ENCODE measurements around the gene PPBP.
A peak's percentile ranks its signal among the peaks of the same experiment; 100 is the strongest.
"Not testable (repeated sequence)": the region's sequence is repeated elsewhere in the genome, so short reads cannot be mapped to it uniquely, and the experiment has no call there.

The PPBP gene

DNA sequence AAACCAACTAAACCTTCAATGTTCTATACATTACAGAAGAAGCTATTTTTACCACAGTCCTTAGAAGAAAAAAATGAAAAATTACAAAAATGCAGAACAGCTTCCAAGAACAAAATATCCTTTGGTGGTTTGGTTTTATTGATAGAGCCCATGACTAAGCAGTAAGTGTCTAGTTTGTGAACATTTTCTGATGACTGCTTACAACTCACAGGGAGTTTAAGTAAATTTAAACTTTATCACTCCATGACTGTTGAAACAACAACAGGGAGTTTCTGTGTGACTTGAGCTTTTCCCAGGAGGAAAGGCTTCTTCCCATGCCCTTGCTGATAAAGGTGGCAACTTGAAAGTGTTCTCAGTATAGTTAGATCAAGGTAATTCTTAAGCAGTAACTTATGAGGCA lies 9.1 kb downstream of the PPBP start:
- Mint-ChIP-seq H3K27ac (no peak overlapping the region), H3K4me3 (no peak overlapping the region), H3K9me3 (peaks cover 10 to 12% of the 10 kb centered on the region in 2 donors), H3K4me1 (no peaks in the 10 kb centered on the region), H3K27me3 (peaks cover 11% of the 10 kb centered on the region)
- ATAC-seq (no peak), DNase-seq (no peak)

DNA sequence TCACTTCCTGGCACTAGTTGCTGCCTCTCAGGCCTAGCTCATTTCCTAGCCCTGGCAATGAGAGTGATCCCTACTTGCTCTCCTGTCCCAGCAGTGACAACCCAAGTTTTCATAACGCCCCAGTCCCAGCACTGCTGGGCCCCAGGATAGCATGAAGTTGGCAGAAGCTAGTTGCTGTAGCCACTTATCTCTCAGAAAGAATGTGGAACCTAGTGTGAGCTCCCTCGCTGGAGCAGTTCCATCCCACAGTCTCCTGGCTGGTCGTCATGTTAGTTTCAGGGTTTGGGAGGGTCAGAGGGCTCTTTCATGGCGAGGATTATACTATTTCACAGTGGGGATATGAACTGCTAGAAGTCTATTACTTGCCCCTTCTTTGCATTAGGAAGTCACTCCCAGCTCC lies 11.3 kb downstream of the PPBP start:
- DNase-seq (no peak), ATAC-seq (no peak)
- Mint-ChIP-seq H3K27me3 (peaks cover 9% of the 10 kb centered on the region), H3K27ac (no peak overlapping the region), H3K4me1 (no peaks in the 10 kb centered on the region), H3K4me3 (no peak overlapping the region), H3K9me3 (peaks cover 10 to 18% of the 10 kb centered on the region in 2 donors)

DNA sequence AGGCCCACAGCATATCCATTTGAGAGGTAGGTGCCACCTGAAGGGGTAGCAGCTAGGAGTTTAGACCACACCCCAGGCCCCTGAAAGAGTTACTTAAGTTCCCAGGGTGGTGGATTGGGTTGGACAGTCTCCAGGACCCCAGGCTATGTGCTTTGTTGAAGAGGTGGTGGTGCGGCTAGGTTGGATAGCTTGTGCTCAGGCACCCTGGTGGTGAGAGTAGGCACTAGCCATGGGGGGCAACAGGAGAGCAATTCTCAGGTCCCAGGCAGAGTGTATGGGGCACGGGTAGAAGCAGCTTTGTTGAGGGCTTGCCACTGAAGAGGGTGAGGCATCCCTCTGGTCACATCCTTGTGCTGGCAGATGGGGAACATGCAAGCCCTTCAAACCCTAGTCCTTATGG lies 11.8 kb downstream of the PPBP start:
- no peak overlapping the region for H3K27ac Mint-ChIP-seq
- peaks cover 4% of the 10 kb centered on the region for H3K27me3 Mint-ChIP-seq
- H3K4me3 Mint-ChIP-seq: no peak overlapping the region
- H3K9me3 Mint-ChIP-seq: peaks cover 10 to 18% of the 10 kb centered on the region in 2 donors
- DNase-seq (no peak), ATAC-seq (peak; percentile 39)
- no peaks in the 10 kb centered on the region for H3K4me1 Mint-ChIP-seq

DNA sequence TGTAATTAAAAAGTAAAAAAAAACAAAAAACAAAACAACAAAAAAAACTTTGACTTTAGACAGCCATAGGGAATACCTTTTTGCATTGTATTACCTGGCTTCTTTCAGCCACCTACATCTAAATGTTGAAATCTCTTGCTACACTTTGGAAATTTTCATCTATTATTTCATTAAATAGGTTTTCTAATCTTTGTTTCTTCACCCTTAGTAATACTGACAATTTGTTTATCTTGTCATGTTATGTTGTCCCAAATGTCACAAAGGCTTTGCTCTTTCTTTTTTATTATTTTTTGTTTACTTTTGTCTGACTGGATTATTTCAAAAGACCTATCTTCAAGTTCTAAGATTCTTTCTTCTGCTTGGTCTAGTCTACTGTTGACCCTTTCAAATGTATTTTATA lies 13.6 kb downstream of the PPBP start:
- Mint-ChIP-seq H3K27ac (no peak overlapping the region), H3K9me3 (peaks cover 10 to 31% of the 10 kb centered on the region in 2 donors), H3K4me1 (no peaks in the 10 kb centered on the region), H3K27me3 (no peaks in the 10 kb centered on the region), H3K4me3 (no peak overlapping the region)
- ATAC-seq (no peak), DNase-seq (no peak)

DNA sequence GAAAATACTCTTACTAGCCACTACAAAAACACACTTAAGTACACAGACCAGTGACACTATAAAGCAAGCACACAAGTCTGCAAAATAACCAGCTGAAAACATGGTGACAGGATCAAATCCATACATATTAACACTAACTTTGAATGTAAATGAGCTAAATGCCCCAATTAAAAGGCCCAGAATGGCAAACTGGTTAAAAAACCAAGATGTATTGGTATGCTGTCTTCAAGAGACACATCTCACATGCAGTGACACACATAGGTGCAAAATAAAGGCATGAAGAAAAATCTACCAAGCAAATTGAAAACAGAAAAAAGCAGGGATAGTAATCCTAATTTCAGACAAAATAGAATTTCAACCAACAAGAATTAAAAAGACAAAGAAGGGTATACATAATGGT lies 17.0 kb downstream of the PPBP start:
- Mint-ChIP-seq H3K4me3 (no peak overlapping the region), H3K27me3 (peaks cover 6% of the 10 kb centered on the region), H3K27ac (no peak overlapping the region), H3K9me3 (peaks cover 6 to 29% of the 10 kb centered on the region in 2 donors), H3K4me1 (no peaks in the 10 kb centered on the region)
- no peak for DNase-seq
- no peak for ATAC-seq

DNA sequence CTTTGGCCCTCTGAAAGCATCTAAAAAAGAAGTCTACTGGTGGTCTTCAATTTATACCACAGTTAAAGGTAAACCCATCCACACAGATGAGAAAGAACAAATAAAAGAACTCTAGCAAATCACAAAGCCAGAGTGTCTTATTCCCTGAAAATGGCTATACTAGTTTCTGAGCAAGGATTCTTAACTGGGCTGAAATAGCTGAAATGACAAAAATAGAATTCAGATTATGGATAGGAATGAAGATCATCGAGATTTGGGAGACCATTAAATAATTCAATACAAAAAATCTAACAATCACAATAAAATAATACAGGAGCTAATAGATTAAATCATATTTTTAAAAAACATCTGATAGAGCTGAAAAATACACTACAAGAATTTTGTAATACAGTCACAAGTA lies 18.0 kb downstream of the PPBP start:
- ATAC-seq (no peak), DNase-seq (no peak)
- Mint-ChIP-seq H3K4me1 (no peaks in the 10 kb centered on the region), H3K9me3 (peaks cover 0 to 22% of the 10 kb centered on the region in 2 donors), H3K4me3 (no peak overlapping the region), H3K27me3 (peaks cover 6% of the 10 kb centered on the region), H3K27ac (no peak overlapping the region)

DNA sequence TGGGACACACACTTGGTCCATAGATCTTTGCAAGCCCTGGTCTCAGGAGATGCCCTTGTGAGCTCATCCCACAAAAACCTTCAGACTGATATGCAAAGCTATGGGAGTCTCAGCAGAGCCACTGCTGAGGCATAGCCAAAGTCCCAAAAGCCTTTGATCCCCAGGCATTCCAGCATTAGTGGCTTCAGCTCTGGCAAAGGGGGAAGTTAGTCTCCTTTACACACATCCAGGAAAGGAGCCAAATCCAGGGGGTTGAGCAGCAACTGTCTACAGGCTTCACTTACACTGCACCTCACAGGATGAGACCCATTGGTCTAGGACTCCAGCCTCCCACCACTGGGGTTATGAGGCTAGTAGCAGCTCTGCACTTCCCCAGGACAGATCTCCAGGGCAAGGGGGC lies 20.1 kb downstream of the PPBP start:
- no peak overlapping the region for H3K4me3 Mint-ChIP-seq
- H3K9me3 Mint-ChIP-seq: peaks cover 0 to 24% of the 10 kb centered on the region in 2 donors
- DNase-seq: no peak
- no peaks in the 10 kb centered on the region for H3K4me1 Mint-ChIP-seq
- no peak for ATAC-seq
- H3K27ac Mint-ChIP-seq: no peak overlapping the region
- peaks cover 6% of the 10 kb centered on the region for H3K27me3 Mint-ChIP-seq

DNA sequence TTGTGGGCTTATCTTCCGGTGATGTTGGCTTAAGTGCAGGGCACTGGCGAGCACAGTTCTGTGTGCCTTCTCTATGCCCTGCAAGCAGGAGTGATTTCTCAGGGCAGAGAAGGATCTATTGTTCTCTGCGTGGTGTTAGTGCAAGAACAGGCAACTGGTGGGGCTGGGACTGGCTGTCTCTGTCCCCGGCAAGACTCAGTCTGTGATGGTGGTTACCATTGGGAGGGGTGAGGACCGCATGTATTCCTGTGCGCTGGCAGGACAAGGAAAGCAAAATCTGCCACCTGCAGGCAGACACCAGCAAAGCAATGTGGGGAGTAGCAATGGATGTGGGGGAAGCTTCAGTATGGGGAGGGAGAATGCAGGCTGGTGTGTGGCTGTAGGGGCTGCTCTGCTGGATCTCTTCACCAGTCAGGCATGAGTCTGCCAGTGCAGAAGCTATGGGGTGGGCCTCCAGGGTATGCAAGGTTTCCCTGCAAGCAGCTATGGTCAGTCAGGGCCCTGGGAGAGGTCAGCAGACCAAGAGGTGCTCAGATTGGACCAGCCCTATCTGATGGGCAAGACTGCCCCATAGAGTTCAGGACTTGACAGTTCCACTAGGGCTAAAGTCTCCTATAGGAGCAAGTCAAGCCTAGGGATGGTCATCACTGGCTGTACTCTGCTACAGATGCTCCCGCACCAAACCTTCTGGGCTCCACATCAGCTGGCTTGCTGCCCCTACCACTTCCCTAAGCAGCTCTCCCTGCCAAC lies 23.0 kb downstream of the PPBP start:
- Mint-ChIP-seq H3K27ac (no peak overlapping the region), H3K4me3 (no peak overlapping the region), H3K9me3 (peaks cover 0 to 28% of the 10 kb centered on the region in 2 donors), H3K27me3 (peaks cover 6% of the 10 kb centered on the region), H3K4me1 (no peaks in the 10 kb centered on the region)
- DNase-seq (no peak), ATAC-seq (peak; percentile 23)

DNA sequence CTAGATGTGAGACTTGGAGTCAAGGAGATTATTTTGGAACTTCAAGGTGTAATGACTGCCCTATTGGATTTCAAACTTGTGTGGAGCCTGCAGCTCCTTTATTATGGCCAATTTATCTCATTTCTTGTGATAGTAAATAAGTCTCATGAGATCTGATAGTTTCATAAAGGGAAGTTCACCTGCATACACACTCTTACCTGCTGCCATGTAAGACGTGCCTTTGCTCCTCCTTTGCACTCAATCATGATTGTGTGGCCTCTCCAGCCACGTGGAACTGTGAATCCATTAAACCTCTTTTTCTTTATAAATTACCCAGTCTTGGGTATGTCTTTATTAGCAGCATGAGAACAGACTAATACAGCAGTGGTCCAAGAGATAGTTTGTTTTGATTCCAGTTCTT lies 25.3 kb downstream of the PPBP start:
- Mint-ChIP-seq H3K27me3 (no peaks in the 10 kb centered on the region), H3K9me3 (peaks cover 0 to 19% of the 10 kb centered on the region in 2 donors), H3K27ac (no peak overlapping the region), H3K4me1 (no peaks in the 10 kb centered on the region), H3K4me3 (no peak overlapping the region)
- DNase-seq (no peak), ATAC-seq (no peak)

DNA sequence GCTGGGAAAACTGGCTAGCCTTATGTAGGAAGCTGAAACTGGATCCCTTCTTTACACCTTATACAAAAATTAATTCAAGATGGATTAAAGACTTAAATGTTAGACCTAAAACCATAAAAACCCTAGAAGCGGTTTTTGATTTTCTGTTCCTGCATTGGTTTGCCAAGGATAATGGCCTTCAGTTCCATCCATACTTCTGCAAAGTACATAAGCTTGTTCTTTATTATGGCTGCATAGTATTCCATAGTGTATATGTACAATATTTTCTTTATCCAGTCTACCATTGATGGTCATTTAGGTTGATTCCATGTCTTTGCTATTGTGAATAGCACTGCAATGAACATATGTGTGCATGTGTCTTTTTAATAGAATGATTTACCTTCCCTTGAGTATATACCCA lies 28.9 kb downstream of the PPBP start:
- H3K27ac Mint-ChIP-seq, H3K4me1 Mint-ChIP-seq, ATAC-seq, H3K27me3 Mint-ChIP-seq, H3K4me3 Mint-ChIP-seq, DNase-seq: not testable (repeated sequence)
- H3K9me3 Mint-ChIP-seq: peaks cover 12 to 41% of the 10 kb centered on the region in 2 donors

DNA sequence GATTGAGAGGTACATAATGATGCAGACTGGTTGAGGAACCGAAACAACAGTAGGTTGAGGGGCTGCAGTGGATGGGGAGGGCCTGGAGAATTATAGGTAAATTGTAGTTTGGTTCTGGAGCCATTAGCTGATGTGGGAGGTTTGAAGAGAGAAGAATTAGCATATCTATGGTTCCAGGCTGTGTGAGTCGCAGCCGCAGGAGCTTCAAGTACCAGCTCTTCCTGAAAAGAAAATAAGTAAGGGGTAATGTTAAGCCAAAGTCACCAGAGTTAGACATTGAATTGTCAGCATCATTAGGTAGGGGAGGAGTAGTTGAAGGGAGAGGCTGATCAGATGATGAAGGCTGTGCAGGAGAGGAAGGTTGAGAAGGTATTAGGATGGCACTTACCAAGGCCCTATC lies 35.6 kb downstream of the PPBP start:
- Mint-ChIP-seq H3K9me3 (peaks cover 12 to 19% of the 10 kb centered on the region in 2 donors), H3K4me1 (no peaks in the 10 kb centered on the region)

DNA sequence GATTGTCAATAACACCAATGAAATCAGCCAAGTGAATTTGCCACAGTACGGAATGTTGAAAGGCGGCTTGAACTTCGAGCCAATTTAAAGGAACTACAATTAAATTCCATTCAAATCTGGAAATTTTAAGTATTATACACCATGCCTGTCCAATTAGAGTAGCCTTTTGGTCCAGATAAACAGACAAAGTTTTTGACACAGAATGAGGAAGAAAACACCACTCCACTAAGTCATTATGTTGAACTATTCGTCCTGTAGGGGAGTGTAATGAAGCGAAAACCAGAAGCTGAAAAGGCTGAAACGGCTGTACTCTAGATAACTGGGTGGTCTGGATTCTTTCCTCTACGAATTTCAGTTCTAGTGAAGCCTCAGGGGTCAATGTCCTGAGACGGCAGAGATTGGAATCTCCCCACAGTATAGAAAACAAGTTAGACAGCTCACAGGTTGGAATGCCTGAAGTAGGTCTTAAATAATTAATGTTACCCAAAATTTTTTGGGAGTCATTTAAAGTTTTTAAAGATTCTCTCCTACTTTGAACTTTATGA lies 37.5 kb downstream of the PPBP start:
- H3K27me3 Mint-ChIP-seq: peaks cover 12% of the 10 kb centered on the region
- not testable (repeated sequence) for H3K27ac Mint-ChIP-seq, DNase-seq, H3K4me3 Mint-ChIP-seq, H3K4me1 Mint-ChIP-seq, ATAC-seq, H3K9me3 Mint-ChIP-seq

More for the DNA sequence above, 35.6 kb downstream of the PPBP start:
- ATAC-seq (no peak), DNase-seq (no peak)
- Mint-ChIP-seq H3K4me3 (no peak overlapping the region), H3K27ac (no peak overlapping the region), H3K27me3 (peaks cover 8% of the 10 kb centered on the region)

DNA sequence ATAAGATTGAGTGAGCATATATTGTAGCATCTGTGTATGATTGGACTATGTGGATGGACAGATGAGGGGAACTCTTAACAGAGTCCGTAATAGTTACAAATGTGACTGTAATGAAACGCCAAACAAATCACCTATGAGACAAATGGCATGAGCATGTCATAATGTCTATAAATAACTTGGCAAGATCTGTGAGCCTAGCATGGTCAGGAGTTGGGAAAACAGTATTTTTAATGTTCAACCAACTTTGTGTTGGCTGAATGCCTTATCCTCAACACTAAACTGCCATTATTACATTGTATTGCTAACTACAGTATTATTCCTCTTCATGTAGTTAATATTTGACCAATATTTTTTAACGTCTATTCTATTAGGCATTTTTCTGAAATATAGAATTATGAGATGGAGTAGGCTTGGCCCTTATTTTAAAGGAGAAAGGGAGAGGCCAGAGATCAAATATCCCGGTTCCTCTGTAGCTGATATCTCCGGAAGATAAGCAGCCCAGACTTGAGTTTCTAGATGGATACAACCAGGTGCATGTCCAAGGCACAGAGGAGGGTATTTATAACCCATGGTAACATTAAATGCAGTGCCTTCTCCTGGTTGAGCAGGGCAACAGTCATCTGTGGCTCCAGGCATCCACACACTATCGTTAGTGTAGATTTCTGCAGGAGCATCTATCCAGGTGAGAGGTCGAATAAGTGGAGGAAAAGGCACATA lies 38.8 kb downstream of the PPBP start:
- DNase-seq (no peak), ATAC-seq (no peak)
- Mint-ChIP-seq H3K9me3 (peaks cover 0 to under 1% of the 10 kb centered on the region in 2 donors), H3K27me3 (peaks cover 25% of the 10 kb centered on the region), H3K4me1 (no peaks in the 10 kb centered on the region), H3K4me3 (no peak overlapping the region), H3K27ac (no peak overlapping the region)

DNA sequence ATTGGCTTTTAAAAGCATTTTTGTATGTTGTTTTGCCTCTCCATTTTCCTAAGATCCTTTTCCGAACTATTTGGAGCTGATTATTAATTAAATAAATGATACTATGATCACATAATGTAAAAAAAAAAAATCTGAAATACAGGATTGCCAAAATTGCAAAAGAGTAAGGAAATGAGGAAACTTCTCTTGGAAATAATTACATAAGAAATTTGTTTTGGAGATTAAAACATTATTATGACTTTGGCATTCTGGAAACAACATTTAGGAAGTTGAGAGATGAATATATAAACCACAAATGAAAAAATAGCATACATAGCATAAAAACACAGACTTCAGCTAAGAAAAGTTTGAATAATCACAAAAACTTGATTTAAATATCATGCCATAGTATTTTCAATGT lies 39.7 kb downstream of the PPBP start:
- H3K9me3 Mint-ChIP-seq: no peaks in the 10 kb centered on the region
- no peak overlapping the region for H3K27ac Mint-ChIP-seq
- H3K27me3 Mint-ChIP-seq: peaks cover 34% of the 10 kb centered on the region
- DNase-seq: no peak
- no peak overlapping the region for H3K4me3 Mint-ChIP-seq
- no peaks in the 10 kb centered on the region for H3K4me1 Mint-ChIP-seq
- ATAC-seq: no peak

DNA sequence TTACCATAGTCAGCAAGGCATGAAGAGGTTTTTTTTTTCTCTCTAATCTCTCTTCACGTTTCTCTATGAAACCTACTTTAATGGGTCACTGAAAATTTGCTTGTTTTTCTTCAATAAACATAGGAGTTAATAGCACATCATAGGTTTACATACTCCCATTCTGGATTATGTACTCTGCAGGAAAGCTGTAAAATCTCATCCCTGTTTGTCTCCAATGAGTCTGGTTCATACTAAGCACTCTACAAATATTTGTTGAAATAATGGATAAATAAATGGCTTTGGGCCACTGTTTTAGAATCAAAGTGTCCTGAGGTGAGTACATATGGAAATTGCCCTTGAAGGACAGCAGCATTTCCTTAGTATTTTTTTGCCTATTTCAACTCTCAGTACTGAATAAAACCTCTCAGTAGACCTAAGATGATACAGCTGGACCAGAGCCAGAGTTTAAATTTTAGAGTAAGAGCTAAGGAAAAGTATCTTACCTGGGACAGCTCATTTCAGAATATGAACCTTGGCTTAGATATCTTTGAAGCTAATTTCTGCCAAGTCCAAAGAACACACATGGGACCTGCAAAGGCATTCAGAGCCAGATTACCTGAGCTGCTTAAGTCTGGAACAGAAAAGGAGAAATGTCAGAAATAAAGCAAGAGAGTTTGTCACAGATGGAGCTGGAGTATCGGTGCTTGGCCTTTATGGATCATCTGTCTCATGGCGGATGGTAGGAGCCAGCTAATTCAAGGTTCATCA lies 40.6 kb downstream of the PPBP start:
- DNase-seq (no peak), ATAC-seq (no peak)
- Mint-ChIP-seq H3K4me3 (no peak overlapping the region), H3K4me1 (no peaks in the 10 kb centered on the region), H3K27ac (no peak overlapping the region), H3K27me3 (peaks cover 38% of the 10 kb centered on the region), H3K9me3 (no peaks in the 10 kb centered on the region)
